GM23338 (cell line): ENCODE measurements around the gene ZBTB49.

Experiments used
- CREB1 ChIP-seq: fragments of 250-450 bp; sonication (Bioruptor Pico); IDR thresholded peaks from 2 replicates; pipeline ENCODE4 v1.5.0; 2020; ENCODE audit warnings: low read depth, mild to moderate bottlenecking, moderate library complexity
- CTCF ChIP-seq, 2 experiments: fragments of 200-600 bp in 1 of 2; sonication (generic) in 1 of 2; conservative IDR thresholded peaks; 2 replicates each; pipeline versions ENCODE4 v1.5.1 to v1.6.1; 2016 to 2017; ENCODE audit warnings: antibody characterized with exemption in 2 of 2, low read depth in 2 of 2, mild to moderate bottlenecking in 2 of 2, moderate library complexity in 1 of 2
- ETS1 ChIP-seq: IDR thresholded peaks from 2 replicates; pipeline ENCODE4 v1.6.1; 2016; ENCODE audit warnings: antibody characterized with exemption
- EZH2 ChIP-seq: fragments of 200-600 bp; sonication (generic); IDR thresholded peaks from one replicate; pipeline ENCODE4 v1.8.0; 2017; ENCODE audit warnings: antibody characterized with exemption, mild to moderate bottlenecking, low read depth; ENCODE audit not compliant: unreplicated experiment
- EZH2phosphoT487 ChIP-seq: fragments of 200-600 bp; sonication (generic); IDR thresholded peaks from one replicate; pipeline ENCODE4 v1.8.1; 2018; ENCODE audit warnings: antibody characterized with exemption; ENCODE audit not compliant: unreplicated experiment
- JUNB ChIP-seq: IDR thresholded peaks from one replicate; pipeline ENCODE4 v1.6.1; 2016; ENCODE audit warnings: antibody characterized with exemption; ENCODE audit not compliant: unreplicated experiment
- NANOG ChIP-seq: IDR thresholded peaks from 2 replicates; pipeline ENCODE4 v1.6.1; 2016; ENCODE audit warnings: antibody characterized with exemption, borderline replicate concordance
- POLR2AphosphoS5 ChIP-seq: IDR thresholded peaks from 2 replicates; pipeline ENCODE4 v1.6.1; 2016; ENCODE audit warnings: antibody characterized with exemption, low read depth
- REST ChIP-seq: IDR thresholded peaks from one replicate; pipeline ENCODE4 v1.6.1; 2018; ENCODE audit warnings: antibody characterized with exemption; ENCODE audit not compliant: unreplicated experiment
- STAT1 ChIP-seq: IDR thresholded peaks from one replicate; pipeline ENCODE4 v1.6.1; 2016; ENCODE audit warnings: antibody characterized with exemption; ENCODE audit not compliant: unreplicated experiment
- ZNF114 ChIP-seq: fragments of 250-450 bp; sonication (Bioruptor Pico); IDR thresholded peaks from 2 replicates; pipeline ENCODE4 v1.5.0; 2020; ENCODE audit warnings: mild to moderate bottlenecking, moderate library complexity
- ZNF331 ChIP-seq: fragments of 250-450 bp; sonication (Bioruptor Pico); IDR thresholded peaks from 2 replicates; pipeline ENCODE4 v1.5.0; 2020; ENCODE audit warnings: low read depth, mild to moderate bottlenecking, moderate library complexity
- ZNF462 ChIP-seq: fragments of 250-450 bp; sonication (Bioruptor Pico); IDR thresholded peaks from 2 replicates; pipeline ENCODE4 v1.5.0; 2020; ENCODE audit warnings: mild to moderate bottlenecking, moderate library complexity

- TF ChIP-seq CTCF (conservative IDR thresholded peaks at IDR 0.05; ENCODE audit: low read depth in 2 of 2), result no peak
- no peak for TF ChIP-seq EZH2
- TF ChIP-seq ETS1, result no peak
- no peak for TF ChIP-seq REST
- TF ChIP-seq ZNF114 (CRISPR knock-in tag), result no peak
- no peak for TF ChIP-seq EZH2phosphoT487
- no peak for TF ChIP-seq POLR2AphosphoS5
- no peak for TF ChIP-seq STAT1
- no peak for TF ChIP-seq ZNF331 (CRISPR knock-in tag)
- TF ChIP-seq CREB1 (CRISPR knock-in tag), result no peak
- no peak for TF ChIP-seq JUNB
- no peak for TF ChIP-seq NANOG
- no peak for TF ChIP-seq ZNF462 (CRISPR knock-in tag)
Observed at GRCh38 chr4:4364061-4364460, 74.0 kb downstream of the ZBTB49 start.
